CD4-positive, alpha-beta T cell treated with Interleukin-4 for 4 hours (primary cell): ENCODE results near the gene SAMHD1.
"Not testable (repeated sequence)": the region's sequence is repeated elsewhere in the genome, so short reads cannot be mapped to it uniquely, and the experiment has no call there.

Experiments used
- DNase-seq: peaks from one replicate; pipeline ENCODE4 v3.0.0-alpha.2; 2020

SAMHD1 gene

GRCh38 chr20:36850759-36851158, 100.7 kb downstream of the SAMHD1 start:
- DNase-seq: no peak

GRCh38 chr20:36849333-36850065, 102.0 kb downstream of the SAMHD1 start:
- DNase-seq: no peak

GRCh38 chr20:36848677-36849076, 102.8 kb downstream of the SAMHD1 start:
- no peak for DNase-seq

DNA sequence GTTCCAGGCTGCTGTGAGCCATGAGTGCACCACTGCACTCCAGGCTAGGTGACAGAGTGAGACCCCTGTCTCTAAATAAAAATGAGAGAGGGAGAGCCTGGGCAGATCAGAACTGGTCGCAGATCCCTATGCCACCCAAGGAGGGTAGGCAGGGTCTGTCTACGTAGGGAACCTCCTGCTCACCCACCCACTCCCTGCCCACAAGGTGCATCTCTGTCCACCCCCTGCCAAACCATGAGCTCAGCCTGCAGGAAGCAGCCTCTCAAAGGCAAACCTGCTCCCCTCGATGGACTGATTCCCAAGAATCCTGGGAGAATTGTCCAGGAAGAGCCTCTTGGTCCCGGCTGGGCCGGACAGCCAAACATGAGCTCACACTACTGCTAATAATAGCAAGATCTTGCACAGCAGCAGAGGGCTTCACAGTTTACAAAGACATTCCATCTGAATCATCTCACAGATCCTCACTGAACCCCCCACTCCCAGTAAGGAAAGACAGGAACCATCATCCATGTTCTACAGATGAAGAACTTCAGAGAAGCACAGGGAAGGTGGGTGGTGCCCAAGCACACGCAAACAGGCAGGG, 103.3 kb downstream of the SAMHD1 start:
- no peak for DNase-seq

GRCh38 chr20:36847710-36848040, 103.8 kb downstream of the SAMHD1 start:
- no peak for DNase-seq

DNA sequence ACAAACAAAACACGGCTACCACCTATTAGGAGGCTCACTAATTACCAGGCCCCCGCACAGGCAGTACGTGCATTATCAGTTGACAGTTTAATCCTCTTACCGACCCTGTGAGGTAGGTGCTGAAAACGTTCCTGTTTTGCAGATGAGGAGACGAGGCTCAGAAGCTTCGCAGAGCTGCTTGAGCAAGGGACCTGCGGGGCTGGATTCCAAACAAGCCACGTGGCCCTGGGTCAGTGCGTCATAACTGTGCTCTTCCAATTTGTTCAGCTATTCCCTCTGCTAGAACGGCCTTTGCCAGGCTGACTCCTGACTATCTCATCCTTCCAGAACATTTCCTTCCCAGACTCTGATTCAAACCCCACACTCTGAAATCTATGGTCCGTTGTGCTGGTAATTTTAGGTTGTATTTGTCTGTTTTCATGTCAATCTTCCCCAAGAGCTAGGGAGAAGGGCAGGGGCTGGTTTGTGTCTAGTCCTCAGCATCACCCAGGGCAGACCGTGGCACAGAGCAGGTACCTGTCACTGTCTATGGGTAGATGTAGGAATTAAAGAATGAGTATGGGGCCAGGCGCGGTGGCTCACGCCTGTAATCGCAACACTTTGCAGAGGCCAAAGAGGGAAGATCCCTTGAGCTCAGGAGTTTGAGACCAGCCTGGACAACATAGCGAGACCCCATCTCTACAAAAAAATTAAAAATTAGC, 104.3 kb downstream of the SAMHD1 start:
- DNase-seq: no peak

- DNase-seq: no peak
Measured at GRCh38 chr20:36845288-36845971, 106.1 kb downstream of the SAMHD1 start.

DNA sequence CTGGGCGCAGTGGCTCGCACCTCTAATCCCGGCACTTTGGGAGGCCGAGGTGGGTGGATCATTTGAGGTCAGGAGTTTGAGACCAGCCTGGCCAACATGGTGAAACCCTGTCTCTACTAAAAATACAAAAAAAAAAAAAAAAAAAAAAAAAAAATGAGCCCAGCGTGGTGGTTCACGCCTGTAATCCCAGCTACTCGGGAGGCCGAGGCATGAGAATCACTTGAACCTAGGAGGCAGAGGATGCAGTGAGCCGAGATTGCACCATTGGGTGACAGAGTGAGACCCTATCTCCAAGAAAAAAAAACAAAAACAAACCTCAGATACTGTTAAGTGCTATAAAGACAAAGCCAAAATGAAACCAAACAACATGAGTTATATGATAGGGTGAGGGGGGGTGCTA, 110.5 kb downstream of the SAMHD1 start:
- DNase-seq: not testable (repeated sequence)
